GM12801 (cell line): ENCODE results near the gene PRSS36.

ENCODE experiments used
- CTCF ChIP-seq: IDR thresholded peaks from one replicate; pipeline ENCODE4 v1.5.1; 2011; ENCODE audit warnings: control low read depth; ENCODE audit not compliant: insufficient read length; ENCODE audit errors: extremely low read depth

The PRSS36 gene

GRCh38 chr16:31129568-31130335, 20.1 kb downstream of the PRSS36 start:
- TF ChIP-seq CTCF: no peak

DNA sequence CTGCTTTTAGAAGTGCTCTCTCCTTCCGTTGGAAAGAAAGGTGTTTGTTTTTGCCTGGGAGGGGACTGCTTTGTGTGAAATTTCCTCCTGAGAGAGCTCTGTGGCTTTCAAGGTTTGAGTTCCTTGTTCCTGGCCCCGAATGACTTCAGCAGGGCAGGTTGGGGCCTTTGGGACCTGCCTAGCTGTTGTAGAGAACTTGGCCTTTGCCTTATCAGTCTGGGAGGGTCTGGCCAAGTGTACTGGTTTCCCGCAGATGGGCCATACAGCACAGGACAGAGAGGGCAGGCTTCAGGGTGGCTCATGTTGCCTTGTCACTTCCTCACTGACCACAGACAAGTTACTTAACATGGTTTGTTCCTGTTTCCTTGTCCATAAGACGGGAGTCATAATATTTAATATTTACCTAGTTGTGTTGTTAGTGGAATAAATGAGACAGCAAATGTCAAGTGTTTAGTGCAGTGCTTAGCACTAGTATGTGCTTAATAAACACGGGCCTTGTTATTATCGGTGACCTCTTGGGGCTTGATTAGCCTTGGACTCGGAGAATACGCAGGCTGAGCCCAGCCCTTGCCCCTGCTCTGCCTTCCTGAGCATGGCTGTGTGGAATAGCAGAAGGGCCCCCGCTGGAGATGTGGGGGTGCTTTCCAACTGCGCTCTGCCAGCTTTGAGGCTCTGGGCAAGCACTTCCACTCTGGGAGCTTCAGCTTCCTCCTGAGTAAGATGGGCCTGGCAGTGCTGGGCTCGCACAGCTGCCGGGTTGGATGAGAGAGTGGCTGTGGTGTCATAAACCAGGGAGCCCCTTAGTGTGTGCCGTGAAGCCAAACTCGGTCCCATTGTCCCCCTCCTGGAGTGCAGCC, 20.9 kb downstream of the PRSS36 start:
- no peak for TF ChIP-seq CTCF

DNA sequence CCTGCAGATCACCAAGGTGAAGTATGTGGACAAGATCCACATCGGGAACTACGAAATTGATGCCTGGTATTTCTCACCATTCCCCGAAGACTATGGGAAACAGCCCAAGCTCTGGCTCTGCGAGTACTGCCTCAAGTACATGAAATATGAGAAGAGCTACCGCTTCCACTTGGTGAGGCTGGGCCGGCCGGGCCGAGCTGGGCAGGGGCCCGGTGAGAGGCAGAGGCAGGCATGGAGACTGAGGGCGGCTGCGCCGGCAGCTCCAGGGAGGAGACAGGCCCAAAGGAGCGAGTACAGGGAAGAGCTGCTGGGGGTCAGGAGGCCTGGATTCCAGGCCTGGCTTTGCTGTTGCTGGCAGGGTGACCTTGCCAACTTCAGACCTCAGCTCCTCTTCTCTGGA, 22.7 kb downstream of the PRSS36 start:
- TF ChIP-seq CTCF: no peak

GRCh38 chr16:31125844-31126243, 24.0 kb downstream of the PRSS36 start:
- no peak for TF ChIP-seq CTCF

GRCh38 chr16:31120129-31120528, 29.7 kb downstream of the PRSS36 start:
- TF ChIP-seq CTCF: no peak

DNA sequence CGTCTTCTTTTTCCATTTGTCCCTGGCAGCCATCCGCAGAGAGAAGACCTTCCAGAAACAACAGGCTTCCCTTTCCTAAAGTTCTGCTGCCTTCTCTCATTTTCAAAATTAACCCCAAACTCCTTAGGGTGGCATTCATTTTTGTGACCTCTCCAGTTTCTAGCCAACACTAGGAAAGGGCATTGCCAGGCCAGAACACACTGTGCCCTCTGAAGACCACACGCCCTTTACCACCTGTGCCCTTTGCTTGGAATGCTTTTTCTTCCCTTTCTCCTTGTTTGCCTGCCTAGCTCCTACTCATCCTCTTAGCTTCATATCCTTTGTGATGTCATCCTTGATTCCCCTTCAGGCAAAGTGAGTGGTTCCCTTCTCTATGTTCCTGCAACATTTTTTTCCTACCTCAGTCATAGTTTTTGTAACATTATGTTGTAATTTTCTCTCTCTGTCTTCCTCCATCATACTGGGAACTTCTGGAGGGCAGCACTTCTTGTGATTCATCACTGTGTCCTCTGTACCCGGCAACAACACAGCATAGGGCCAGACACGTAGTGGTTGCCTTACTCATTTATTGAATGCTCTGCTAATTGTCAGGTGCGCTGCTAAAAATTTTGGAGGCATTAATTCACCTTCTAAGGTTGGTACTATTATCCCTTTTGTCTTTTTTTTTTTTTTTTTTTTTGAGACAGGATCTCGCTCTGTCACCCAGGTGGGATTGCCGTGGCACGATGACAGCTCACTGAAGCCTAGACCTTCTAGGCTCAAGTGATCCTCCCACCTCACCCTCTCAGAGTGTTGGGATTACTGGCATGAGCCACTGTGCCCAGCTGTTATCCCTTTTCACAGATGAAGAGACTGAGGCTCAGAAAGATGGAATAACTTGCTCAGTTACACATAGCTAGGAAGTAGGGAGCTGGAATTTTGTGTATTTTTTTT, 31.4 kb downstream of the PRSS36 start:
- TF ChIP-seq CTCF: no peak
